Neutrophil (primary cell): ENCODE results near the gene PLIN5.

Experiments
- H3K27ac ChIP-seq: fragments of 200-600 bp; sonication (generic); 2 replicates; pipeline ENCODE4 v1.5.1; 2016; ENCODE audit warnings: mild to moderate bottlenecking, moderate library complexity
- H3K27me3 ChIP-seq: fragments of 200-600 bp; sonication (generic); 2 replicates; pipeline ENCODE4 v1.6.0; 2016; ENCODE audit warnings: mild to moderate bottlenecking
- H3K36me3 ChIP-seq: fragments of 200-600 bp; sonication (generic); 2 replicates; pipeline ENCODE4 v1.5.1; 2017
- H3K4me1 ChIP-seq, 2 experiments: fragments of 200-600 bp in 1 of 2; sonication (generic) in 1 of 2; 1 replicate in 1 of 2; 2 replicates in 1 of 2; pipeline versions ENCODE4 v1.5.1 to v1.6.1; 2013 to 2016; ENCODE audit warnings: low read depth in 1 of 2, low read length in 1 of 2, mild to moderate bottlenecking in 1 of 2, moderate library complexity in 1 of 2; ENCODE audit not compliant: control insufficient read depth in 1 of 2, insufficient read depth in 1 of 2
- H3K4me3 ChIP-seq, 2 experiments: fragments of 200-600 bp in 1 of 2; sonication (generic) in 1 of 2; 1 replicate in 1 of 2; 2 replicates in 1 of 2; pipeline ENCODE4 v1.5.1; 2013 to 2016; ENCODE audit warnings: low read depth in 1 of 2, low read length in 1 of 2, mild to moderate bottlenecking in 1 of 2, moderate library complexity in 1 of 2
- H3K9me3 ChIP-seq: fragments of 200-600 bp; sonication (generic); 2 replicates; pipeline ENCODE4 v1.5.1; 2016
- CTCF ChIP-seq: fragments of 200-600 bp; sonication (generic); IDR thresholded peaks from 2 replicates; pipeline ENCODE4 v1.5.1; 2016; ENCODE audit warnings: antibody characterized with exemption

The PLIN5 gene

GRCh38 chr19:4580961-4581665, 46.1 kb upstream of the PLIN5 start:
- no peak overlapping the region for H3K27ac ChIP-seq
- no peak overlapping the region for H3K4me3 ChIP-seq
- no peak for TF ChIP-seq CTCF
- peaks cover 100% of the 10 kb centered on the region for H3K27me3 ChIP-seq
- H3K36me3 ChIP-seq: no peaks in the 10 kb centered on the region
- H3K4me1 ChIP-seq: no peaks in the 10 kb centered on the region
- H3K9me3 ChIP-seq: no peaks in the 10 kb centered on the region

GRCh38 chr19:4580021-4580901, 45.2 kb upstream of the PLIN5 start:
- Histone ChIP-seq H3K27ac (no peak overlapping the region), H3K27me3 (peaks cover 100% of the 10 kb centered on the region), H3K36me3 (no peaks in the 10 kb centered on the region), H3K4me3 (no peak overlapping the region), H3K4me1 (no peaks in the 10 kb centered on the region), H3K9me3 (no peaks in the 10 kb centered on the region)
- no peak for TF ChIP-seq CTCF

- Histone ChIP-seq H3K4me1 (no peaks in the 10 kb centered on the region), H3K27ac (no peak overlapping the region), H3K9me3 (no peaks in the 10 kb centered on the region), H3K4me3 (no peak overlapping the region), H3K27me3 (peaks cover 100% of the 10 kb centered on the region), H3K36me3 (no peaks in the 10 kb centered on the region)
- no peak for TF ChIP-seq CTCF
These were observed 44.4 kb upstream of the PLIN5 start for GRCh38 chr19:4579389-4579788.

- Histone ChIP-seq H3K36me3 (no peaks in the 10 kb centered on the region), H3K27me3 (peaks cover 100% of the 10 kb centered on the region)
These were observed 43.7 kb upstream of the PLIN5 start for GRCh38 chr19:4578552-4579248.

More at GRCh38 chr19:4578552-4579248, 43.7 kb upstream of the PLIN5 start:
- H3K9me3 ChIP-seq: no peaks in the 10 kb centered on the region
- no peak overlapping the region for H3K27ac ChIP-seq
- no peaks in the 10 kb centered on the region for H3K4me1 ChIP-seq
- H3K4me3 ChIP-seq: no peak overlapping the region
- TF ChIP-seq CTCF: no peak
